ENCODE data around the gene TCF7L1. TPM values are rescaled to one million over a fixed set of nuclear protein-coding genes. Genes with fewer than 3 reads are reported as not detected.

The TCF7L1 gene
- total RNA-seq, 2 experiments from 2014 or later: not detected

DNA sequence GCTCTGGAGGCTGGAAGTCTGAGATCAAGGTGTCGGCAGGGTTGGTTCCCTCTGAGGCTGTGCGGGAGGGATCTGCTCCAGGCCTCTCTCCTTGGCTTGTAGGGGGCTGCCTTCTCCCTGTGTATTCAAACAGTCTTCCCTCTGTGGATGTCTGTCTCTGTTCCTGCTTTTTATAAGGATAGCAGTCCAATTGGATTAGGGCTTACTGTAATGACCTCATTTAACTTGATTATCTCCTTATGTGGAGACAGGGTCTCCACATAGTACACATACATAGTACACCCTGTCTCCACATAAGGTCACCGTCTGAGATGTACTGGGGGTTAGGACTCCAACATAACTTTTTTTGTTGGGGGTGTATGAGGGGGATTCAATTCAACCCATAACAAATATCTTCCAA is 30.5 kb downstream of the TCF7L1 start:
- DNase-seq (no peak), ATAC-seq (ENCODE audit: poor library complexity) (no peak)
- no peaks in the 10 kb centered on the region for H3K9me3 Mint-ChIP-seq
- peaks cover 15% of the 10 kb centered on the region for H3K27me3 Mint-ChIP-seq
- ChIA-PET CTCF (no interaction called here), POLR2A (no interaction called here)
- Histone ChIP-seq H3K27ac (ENCODE audit: low read depth in 1 of 2, low read length in 2 of 2) (no peak overlapping the region), H3K27me3 (ENCODE audit: control insufficient read depth in 1 of 2, insufficient read depth in 2 of 2, low read length in 2 of 2) (no peaks in the 10 kb centered on the region), H3K36me3 (ENCODE audit: insufficient read depth, low read length) (no peaks in the 10 kb centered on the region), H3K4me3 (ENCODE audit: low read length) (no peak overlapping the region), H3K4me1 (ENCODE audit: insufficient read depth, low read length) (no peaks in the 10 kb centered on the region), H3K9me3 (ENCODE audit: control insufficient read depth in 1 of 2, insufficient read depth in 1 of 2, low read length in 2 of 2) (no peaks in the 10 kb centered on the region)
- no peaks in the 10 kb centered on the region for H3K4me1 Mint-ChIP-seq (ENCODE audit: low read depth)
- no peak for TF ChIP-seq CTCF (IDR thresholded peaks at IDR 0.05)
- H3K27ac Mint-ChIP-seq: no peak overlapping the region
- no peak overlapping the region for H3K4me3 Mint-ChIP-seq
- H3K36me3 Mint-ChIP-seq (ENCODE audit: low read depth): no peaks in the 10 kb centered on the region
- intact Hi-C loops (cut with DNase I, micrococcal nuclease): no loop called here

DNA sequence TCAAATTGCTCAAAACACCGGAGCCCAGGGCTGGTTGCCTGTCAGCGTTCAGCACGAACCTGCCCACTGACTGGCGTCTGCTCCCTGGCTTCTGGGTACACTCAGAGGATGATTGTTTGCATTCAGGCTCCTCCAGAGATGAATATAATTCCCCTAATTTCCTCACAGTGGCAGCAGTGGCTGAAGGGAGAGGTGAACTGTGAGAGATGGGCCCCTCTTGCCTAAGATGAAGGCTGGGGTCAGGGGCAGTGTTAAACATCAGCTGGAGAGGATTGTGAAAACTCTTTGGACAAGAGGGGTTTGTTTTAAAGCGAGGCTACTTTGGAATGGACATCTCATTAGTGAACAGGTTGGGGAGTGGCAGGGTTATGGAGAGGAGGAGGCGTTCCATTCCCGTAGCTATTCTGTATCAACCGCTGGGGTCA is 31.0 kb downstream of the TCF7L1 start:
- no peaks in the 10 kb centered on the region for H3K9me3 ChIP-seq (ENCODE audit: control insufficient read depth in 1 of 2, insufficient read depth in 1 of 2, low read length in 2 of 2)
- H3K9me3 Mint-ChIP-seq: no peaks in the 10 kb centered on the region
- H3K27me3 ChIP-seq (ENCODE audit: control insufficient read depth in 1 of 2, insufficient read depth in 2 of 2, low read length in 2 of 2): no peaks in the 10 kb centered on the region
- H3K4me3 ChIP-seq (ENCODE audit: low read length): no peak overlapping the region
- ChIA-PET POLR2A (no interaction called here), CTCF (no interaction called here)
- intact Hi-C loops (cut with DNase I, micrococcal nuclease): no loop called here
- H3K27me3 Mint-ChIP-seq: peaks cover 15% of the 10 kb centered on the region
- H3K36me3 Mint-ChIP-seq (ENCODE audit: low read depth): no peaks in the 10 kb centered on the region
- no peaks in the 10 kb centered on the region for H3K36me3 ChIP-seq (ENCODE audit: insufficient read depth, low read length)
- DNase-seq: no peak
- H3K4me1 ChIP-seq (ENCODE audit: insufficient read depth, low read length): no peaks in the 10 kb centered on the region
- no peak for ATAC-seq (ENCODE audit: poor library complexity)
- no peak overlapping the region for H3K4me3 Mint-ChIP-seq
- no peak overlapping the region for H3K27ac ChIP-seq (ENCODE audit: low read depth in 1 of 2, low read length in 2 of 2)
- TF ChIP-seq CTCF (IDR thresholded peaks at IDR 0.05): no peak
- H3K27ac Mint-ChIP-seq: no peak overlapping the region
- no peaks in the 10 kb centered on the region for H3K4me1 Mint-ChIP-seq (ENCODE audit: low read depth)

DNA sequence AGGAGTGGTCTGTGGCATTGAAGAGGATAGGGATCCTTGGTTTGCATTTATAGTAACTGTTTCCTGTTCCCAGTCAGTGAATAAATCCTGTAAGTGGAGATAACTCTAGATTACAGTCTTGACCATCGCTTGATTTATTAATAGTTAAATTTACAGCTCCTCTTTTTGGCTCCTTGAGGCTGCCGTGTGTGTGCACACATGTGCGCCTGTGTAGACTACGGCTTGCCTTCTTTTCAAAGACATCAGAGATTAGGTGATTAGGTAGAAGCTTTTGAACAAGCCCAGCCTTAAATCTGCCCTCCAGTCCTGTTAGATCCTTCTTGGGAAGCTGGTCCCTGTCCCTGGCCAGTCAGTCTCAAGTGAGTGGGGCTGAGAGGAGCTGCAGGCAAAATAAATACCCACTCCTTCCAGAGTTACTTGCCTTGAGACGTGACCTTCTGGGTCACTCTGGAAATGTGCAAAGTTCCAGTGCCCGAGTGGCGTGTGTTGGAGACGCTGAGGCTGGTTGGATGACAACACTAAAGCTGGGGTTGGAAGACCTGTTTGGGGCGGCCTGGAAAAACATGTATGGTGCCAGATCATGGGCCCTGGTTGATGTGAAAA is 32.0 kb downstream of the TCF7L1 start:
- H3K9me3 ChIP-seq (ENCODE audit: control insufficient read depth in 1 of 2, insufficient read depth in 1 of 2, low read length in 2 of 2): no peaks in the 10 kb centered on the region
- Mint-ChIP-seq H3K4me3 (no peak overlapping the region), H3K9me3 (no peaks in the 10 kb centered on the region), H3K27ac (no peak overlapping the region), H3K27me3 (peaks cover 15% of the 10 kb centered on the region), H3K36me3 (ENCODE audit: low read depth) (no peaks in the 10 kb centered on the region), H3K4me1 (ENCODE audit: low read depth) (no peaks in the 10 kb centered on the region)
- CTCF ChIA-PET: no interaction called here
- no peak for TF ChIP-seq CTCF (IDR thresholded peaks at IDR 0.05)
- no peak overlapping the region for H3K27ac ChIP-seq (ENCODE audit: low read depth in 1 of 2, low read length in 2 of 2)
- H3K36me3 ChIP-seq (ENCODE audit: insufficient read depth, low read length): no peaks in the 10 kb centered on the region
- ATAC-seq (ENCODE audit: poor library complexity): no peak
- no peak overlapping the region for H3K4me3 ChIP-seq (ENCODE audit: low read length)
- H3K4me1 ChIP-seq (ENCODE audit: insufficient read depth, low read length): no peaks in the 10 kb centered on the region
- POLR2A ChIA-PET: interaction anchor here (0.8 kb wide), 1 partner anchor 144 kb away, joined by 3 read pairs; no protein-coding TSS in a partner anchor
- intact Hi-C loops (cut with DNase I, micrococcal nuclease): no loop called here
- no peak for DNase-seq
- H3K27me3 ChIP-seq (ENCODE audit: control insufficient read depth in 1 of 2, insufficient read depth in 2 of 2, low read length in 2 of 2): no peaks in the 10 kb centered on the region
